Measurements from ENCODE around the gene RETREG3. TPM values are rescaled to one million over a fixed set of nuclear protein-coding genes. Genes with fewer than 3 reads are reported as not detected.

The RETREG3 gene
- total and polyA plus RNA-seq, 2 of the 13 experiments (the other 11 are each of a cell fraction or from before 2014, with no cell fraction given): 47.0 to 55.8 TPM

GRCh38 chr17:42608305-42609181, 631 bp downstream of the RETREG3 start (continued):
- TF ChIP-seq PBX3 (CRISPR knock-in tag; IDR thresholded peaks at IDR 0.05; ENCODE audit: borderline replicate concordance): no peak
- TF ChIP-seq CHCHD3 (CRISPR knock-in tag; IDR thresholded peaks at IDR 0.05): no peak
- TF ChIP-seq CEBPZ (IDR thresholded peaks at IDR 0.05; ENCODE audit: low read length): no peak
- TF ChIP-seq ZNF713 (CRISPR knock-in tag; IDR thresholded peaks at IDR 0.05): no peak; the same call in 1 of the 2 replicates
- peak; percentile 31; the same call in 1 of the 2 replicates for TF ChIP-seq AHDC1 (CRISPR knock-in tag; IDR thresholded peaks at IDR 0.05; ENCODE audit: borderline replicate concordance)
- TF ChIP-seq PREB (CRISPR knock-in tag; IDR thresholded peaks at IDR 0.05): no peak
- no peak for TF ChIP-seq GRHL1 (CRISPR knock-in tag; conservative IDR thresholded peaks at IDR 0.05)
- TF ChIP-seq HNRNPLL (IDR thresholded peaks at IDR 0.05; ENCODE audit: low read depth, low read length, poor library complexity, severe bottlenecking): no peak
- TF ChIP-seq ZNF639 (CRISPR knock-in tag; conservative IDR thresholded peaks at IDR 0.05): 0 out of 2 replicates have a peak, but pooled peaks have one; percentile 42
- no peak for TF ChIP-seq ZNF253 (CRISPR knock-in tag; IDR thresholded peaks at IDR 0.05; ENCODE audit: borderline replicate concordance)
- 0 out of 2 replicates have a peak, but pooled peaks have one; percentile 54 for TF ChIP-seq ZMAT3 (CRISPR knock-in tag; conservative IDR thresholded peaks at IDR 0.05)

Data from HepG2 (cell line).